UCSD-AML1 (cell line): ENCODE results near the gene PIK3R2.
"Not testable (repeated sequence)": the region's sequence is repeated elsewhere in the genome, so short reads cannot be mapped to it uniquely, and the experiment has no call there.

Experiments used
- DNase-seq: peaks from one replicate; lab custom pipeline; 2025; ENCODE audit not compliant: unreplicated experiment; lab: John Stamatoyannopoulos, UW

PIK3R2 gene

DNA sequence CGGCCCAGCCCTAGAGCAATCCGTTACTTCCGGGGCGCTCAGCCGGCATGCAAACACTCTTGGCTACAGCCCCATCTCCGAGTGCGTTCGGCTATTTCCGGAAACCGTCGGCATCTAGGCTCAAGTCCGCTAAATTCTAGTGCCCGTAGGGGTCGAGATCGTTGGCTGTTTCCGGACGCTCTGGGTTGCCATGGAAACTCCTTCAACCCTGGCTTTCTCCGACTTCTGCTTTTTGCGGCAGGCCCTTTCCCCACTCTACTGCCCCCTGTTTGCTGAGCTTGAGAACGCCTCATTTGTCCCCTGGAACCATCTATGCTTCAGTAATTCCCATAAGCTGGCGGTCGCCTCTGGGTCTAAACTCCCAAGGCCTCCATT is 534 bp upstream of the PIK3R2 start:
- DNase-seq = peak; percentile 97

DNA sequence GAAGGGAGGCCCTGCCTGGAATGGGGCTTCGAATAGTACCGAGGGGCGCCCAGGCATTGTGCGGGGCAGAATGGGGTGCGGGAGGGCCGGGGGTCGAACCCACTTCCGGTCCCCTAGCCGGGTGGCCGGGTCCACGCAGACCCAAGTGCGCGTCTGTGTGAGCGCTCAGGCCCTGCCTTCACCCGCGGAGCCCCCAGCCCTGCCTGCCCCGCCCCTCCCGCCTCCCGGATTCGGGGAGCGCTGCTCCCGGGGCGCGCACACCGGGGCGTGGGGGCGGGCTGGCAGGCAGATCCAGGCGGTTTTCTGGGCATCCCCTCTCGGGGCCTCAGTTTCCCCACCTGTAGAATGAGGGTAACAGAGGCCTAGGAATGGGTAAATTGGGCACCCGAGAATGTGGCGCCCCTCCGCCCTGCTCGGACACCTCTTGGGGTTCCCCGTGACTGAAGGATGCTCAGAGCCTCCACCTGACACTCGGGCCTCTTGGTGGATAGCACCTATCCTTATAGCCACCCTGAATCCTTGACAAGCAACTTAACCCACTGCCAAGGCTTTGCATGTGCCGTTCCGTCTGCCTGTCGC is 682 bp downstream of the PIK3R2 start:
- DNase-seq = peak; percentile 37

DNA sequence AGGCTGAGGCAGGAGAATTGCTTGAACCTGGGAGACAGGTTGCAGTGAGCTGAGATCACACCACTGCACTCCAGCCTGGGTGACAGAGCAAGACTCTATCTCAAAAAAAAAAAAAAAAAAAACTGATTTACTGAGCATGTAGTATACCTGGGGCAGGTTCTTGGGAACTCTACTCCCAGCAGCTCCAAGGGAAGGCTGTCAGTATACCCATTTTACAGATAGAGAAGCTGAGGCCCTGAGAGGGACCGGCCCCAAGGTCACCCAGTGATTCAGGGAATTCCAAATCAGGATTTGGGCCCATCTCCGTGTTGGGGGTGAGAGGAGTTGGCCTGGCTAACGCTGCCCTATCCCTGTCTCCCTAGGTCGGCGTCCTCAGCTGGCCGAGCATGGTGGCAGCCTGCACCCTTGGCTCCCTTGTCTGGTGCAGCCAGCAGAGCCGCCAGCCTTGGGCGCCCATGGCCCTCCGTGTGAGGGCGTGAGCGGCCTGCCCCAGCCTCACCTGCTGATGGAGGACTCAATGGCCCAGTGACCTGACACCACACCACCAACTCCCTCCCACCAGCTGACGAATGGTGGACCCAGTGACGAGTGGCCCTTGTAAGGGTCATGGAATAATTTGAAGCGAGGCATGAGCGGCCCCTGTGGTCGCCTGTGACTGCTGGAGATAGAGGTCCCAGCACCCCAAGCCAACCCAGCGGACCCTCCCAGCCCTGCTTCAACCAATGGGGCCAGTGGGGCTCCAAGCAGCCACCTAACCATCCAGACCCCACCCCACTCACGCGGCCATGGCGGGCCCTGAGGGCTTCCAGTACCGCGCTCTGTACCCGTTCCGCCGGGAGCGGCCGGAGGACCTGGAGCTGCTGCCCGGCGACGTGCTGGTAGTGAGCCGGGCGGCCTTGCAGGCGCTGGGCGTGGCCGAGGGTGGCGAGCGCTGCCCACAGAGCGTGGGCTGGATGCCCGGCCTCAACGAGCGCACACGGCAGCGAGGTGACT is 2.4 kb downstream of the PIK3R2 start:
- no peak for DNase-seq

DNA sequence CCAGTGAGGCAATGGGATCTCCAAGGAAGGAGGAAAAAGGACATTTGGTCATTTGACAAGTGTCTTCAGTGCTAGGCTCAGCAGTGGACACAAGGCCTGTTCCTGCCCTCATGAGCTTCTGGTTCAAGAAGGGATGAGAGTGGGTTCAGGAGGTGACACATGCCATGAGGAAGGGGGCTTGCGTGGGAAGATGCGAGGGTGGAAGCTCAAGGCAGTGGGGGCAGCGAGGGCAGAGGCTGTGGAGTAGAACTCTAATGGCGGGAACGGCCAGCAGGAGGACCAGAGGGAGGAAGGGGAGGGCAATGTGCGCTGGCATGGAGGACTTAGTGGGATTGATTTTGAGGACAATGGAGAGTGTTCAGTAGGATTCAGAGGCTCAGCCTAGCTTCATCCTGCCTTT is 3.3 kb downstream of the PIK3R2 start:
- no peak for DNase-seq

DNA sequence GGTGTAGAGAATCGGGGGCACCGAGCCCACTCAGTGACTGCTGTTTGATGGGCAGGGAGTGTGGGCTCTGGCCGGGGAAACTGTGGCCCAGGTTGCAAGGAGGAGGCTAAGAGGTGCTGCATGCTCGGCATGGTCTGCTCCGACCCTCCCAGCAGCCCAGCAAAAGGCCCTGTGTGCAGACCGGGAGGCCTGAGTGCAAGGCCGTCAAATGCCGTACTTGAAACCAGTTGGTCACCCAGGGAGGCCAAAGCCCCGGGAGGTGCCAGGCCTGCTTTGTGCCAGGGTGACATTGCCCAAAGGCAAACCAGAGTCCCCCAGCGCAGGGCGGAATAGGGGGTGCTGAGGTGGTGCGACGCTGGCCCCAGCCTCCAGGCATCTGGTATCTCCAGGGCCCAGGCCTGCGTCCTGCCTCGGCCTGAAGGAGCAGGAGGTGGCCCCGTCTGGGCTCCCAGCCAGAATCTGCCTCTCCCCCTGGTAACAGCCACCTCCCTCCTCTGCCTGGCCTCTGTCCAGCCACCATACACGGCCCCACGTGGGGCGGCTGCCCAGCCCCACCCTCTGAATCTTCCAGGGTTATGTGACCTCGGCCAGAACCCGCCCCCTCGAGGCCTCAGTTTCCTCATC is 4.0 kb downstream of the PIK3R2 start:
- no peak for DNase-seq

DNA sequence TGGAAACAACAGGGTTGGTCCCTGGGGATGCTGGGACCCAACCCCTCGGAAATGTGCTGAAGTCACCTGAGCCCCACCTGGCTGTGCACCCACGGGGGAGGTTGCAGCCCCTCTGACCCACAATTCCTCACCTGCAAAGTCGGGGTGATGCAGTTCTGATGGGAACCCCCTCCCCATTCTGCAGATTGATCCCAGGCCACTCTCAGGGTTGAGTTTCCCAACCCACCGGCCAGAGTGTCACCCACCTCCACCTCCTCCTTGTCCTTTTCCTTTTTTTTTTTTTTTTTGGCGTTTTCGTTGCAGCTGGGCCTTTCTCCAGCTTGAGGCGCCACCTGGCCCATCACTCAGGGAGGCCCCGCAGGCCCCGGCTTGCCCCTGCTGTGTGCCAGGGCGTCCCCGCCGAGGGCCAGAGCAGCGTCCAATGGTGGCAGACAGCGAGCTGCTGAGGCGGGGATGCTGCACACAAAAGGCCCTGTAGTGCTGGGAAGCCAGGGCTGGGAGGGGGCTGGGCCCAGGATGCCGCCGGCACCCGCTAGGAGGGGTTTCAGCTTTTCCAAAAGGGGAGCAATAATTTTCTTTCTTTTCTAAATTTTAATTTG is 4.6 kb downstream of the PIK3R2 start:
- DNase-seq = no peak

DNA sequence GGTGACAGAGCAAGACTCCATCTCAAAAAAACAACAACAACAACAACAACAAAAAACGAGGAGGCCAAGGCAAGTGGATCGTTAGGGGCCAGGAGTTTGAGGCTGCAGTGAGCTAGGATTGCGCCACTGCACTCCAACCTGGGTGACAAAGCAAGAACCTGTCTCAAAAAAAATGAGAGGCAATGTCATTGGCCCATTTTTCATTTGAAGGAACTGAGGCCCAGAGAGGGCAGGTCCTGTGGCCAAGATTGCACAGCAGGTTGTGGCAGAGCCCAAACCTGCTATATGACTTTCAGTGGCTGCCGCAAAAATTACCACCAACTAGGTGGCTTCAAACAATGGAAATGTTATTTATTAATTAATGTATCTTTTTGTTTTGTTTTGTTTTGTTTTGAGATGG is 5.5 kb downstream of the PIK3R2 start:
- no peak for DNase-seq

DNA sequence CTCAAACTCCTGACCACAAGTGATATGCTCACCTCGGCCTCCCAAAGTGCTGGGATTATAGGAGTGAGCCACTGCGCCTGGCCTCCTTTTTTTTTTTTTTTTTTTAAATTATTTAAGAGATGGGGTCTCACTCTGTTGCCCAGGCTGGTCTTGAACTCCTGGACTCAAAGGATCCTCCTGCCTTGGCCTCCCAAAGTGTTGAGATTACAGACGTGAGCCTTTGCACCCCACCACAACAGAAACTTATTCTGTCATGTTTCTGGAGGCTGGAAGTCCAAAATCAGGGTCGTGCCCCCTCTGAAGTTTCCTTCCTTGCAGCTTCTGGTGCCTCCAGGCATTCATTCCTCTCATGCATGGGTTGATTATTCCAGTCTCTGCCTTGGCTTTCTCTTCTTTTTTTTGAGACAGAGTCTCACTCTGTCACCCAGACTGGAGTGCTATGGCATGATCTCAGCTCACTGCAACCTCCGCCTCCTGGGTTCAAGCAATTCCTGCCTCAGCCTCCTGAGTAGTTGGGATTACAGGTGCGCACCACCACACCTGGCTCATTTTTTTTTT is 6.2 kb downstream of the PIK3R2 start:
- not testable (repeated sequence) for DNase-seq

DNA sequence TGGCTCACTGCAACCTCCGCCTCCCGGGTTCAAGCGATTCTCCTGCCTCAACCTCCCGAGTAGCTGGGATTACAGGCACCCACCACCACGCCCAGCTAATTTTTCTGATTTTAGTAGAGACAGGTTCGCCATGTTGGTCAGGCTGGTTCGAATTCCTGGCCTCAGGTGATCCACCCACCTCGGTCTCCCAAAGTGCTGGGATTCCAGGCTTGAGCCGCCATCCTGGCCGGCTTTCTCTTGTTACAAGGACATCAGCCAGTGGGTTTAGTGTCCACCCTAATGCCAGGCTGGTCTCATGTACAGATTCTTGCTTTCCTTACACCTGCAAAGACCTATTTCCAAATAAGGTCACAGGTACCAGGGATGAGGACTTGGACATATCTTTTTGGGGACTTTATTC is 6.8 kb downstream of the PIK3R2 start:
- no peak for DNase-seq

DNA sequence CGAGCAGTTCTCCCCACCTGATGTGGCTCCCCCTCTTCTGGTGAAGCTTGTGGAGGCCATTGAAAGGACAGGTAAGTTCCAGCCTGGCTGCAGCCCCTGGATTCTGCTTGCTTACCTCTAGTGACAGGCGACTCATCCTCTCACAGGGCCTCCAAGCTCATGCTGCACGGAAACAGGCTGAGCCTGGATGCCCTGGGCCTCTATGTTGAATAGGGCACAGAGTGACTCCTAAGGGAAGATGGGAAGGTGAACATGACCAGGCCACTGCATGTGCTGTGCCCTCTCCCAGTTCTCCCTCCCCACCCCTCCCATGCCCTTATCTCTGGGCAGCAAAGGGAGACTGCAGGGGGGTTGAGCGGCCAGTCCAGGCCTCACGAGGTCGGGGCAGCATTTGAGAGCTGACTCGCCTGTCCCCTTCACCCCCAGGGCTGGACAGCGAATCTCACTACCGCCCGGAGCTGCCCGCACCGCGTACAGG is 7.6 kb downstream of the PIK3R2 start:
- no peak for DNase-seq

DNA sequence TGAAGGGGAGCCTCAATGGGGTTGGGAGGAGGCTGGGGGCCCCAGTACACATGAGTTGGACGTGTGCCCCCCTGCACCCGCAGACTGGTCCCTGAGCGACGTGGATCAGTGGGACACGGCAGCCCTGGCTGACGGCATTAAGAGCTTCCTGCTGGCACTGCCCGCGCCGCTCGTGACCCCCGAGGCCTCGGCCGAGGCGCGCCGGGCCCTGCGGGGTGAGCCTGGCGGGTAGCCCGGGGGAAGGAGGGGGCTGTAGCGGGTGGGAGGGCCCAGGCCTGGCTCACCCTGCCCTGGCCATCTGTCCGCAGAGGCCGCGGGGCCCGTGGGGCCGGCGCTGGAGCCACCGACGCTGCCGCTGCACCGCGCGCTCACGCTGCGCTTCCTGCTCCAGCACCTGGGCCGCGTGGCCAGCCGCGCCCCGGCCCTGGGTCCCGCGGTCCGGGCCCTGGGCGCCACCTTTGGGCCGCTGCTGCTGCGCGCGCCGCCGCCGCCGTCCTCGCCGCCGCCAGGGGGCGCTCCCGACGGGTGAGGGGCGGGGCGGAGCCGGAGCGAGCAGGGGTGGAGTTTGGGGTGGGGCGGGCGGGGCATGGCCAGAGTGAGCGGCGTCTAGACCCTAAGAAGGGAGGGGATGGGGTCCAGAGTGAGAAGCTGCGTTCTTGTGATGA is 8.1 kb downstream of the PIK3R2 start:
- peak; percentile 77 for DNase-seq

DNA sequence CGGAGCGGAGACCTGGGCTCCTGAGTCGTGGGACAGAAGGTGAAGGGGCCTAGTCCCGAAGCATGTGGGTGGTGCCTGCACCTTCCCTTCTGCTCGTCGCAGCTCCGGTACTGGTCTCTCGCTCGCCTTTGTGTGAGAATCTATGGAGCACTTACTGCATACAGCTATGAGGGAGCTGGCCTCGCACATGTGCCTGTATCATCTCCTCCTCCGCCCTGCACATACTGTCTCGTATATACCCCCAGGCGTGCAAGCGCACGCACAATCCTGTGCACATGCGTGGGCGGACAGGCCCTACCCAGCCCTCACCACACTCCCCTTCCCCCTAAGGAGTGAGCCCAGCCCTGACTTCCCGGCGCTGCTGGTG is 8.7 kb downstream of the PIK3R2 start:
- DNase-seq = no peak

DNA sequence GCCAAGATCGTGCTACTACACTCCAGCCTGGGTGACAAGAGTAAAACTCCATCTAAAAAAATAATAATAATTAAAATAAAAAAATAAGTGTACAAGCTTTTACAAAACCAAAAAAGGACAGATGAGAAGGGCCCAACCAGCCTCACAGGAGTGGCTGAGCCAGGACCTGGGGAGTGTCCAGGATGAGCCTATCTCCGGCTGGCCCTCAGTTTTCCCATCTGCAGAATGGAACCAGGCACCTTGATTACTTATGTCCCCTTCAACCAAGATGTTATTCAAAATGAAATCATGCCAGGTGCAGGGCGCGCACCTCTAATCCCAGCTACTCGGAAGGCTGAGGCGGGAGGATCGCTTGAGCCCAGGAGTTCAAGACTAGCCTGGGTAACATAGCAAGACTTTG is 11.1 kb downstream of the PIK3R2 start:
- no peak for DNase-seq

DNA sequence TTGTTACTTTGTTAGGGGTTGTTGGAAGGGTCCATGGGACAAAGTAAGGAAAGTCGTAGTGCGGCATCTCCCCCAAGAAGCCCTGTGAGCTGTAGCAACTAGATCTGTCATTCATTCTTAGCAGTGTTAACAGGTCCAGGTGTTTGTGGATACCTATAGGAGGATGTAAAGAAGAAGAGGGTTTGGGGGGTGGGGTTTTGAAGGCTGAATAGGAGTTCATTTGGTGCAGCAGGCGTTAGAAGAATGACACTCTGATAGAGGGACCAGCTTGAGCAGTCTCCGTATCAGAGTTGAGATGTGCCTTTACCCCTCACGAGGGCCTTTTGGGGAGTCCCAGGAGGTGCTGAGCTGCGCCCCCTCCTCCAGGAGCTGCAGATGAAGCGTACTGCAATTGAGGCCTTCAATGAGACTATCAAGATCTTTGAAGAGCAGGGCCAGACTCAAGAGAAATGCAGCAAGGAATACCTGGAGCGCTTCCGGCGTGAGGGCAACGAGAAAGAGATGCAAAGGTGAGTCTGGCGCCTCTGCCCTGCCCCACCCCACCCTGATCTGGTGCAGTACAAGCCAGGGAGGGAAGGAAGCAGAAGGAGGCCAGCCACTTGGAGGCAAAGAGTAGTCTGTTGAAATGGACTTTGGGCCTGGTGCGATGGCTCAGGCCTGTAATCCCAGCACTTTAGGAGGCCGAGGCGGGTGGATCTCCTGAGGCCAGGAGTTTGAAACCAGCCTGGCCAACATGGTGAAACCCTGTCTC is 13.0 kb downstream of the PIK3R2 start:
- DNase-seq = no peak

DNA sequence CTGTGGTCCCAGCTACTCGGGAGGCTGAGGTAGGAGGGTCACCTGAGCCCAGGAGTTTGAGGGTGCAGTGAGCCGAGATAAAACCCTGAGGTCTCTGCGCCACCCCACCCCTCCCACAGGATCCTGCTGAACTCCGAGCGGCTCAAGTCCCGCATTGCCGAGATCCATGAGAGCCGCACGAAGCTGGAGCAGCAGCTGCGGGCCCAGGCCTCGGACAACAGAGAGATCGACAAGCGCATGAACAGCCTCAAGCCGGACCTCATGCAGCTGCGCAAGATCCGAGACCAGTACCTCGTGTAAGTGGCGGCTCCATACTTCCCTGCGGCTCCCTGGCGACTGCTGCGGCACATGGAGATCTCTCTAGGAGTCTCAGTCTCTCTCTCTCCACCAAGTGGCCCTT is 14.0 kb downstream of the PIK3R2 start:
- DNase-seq = no peak

DNA sequence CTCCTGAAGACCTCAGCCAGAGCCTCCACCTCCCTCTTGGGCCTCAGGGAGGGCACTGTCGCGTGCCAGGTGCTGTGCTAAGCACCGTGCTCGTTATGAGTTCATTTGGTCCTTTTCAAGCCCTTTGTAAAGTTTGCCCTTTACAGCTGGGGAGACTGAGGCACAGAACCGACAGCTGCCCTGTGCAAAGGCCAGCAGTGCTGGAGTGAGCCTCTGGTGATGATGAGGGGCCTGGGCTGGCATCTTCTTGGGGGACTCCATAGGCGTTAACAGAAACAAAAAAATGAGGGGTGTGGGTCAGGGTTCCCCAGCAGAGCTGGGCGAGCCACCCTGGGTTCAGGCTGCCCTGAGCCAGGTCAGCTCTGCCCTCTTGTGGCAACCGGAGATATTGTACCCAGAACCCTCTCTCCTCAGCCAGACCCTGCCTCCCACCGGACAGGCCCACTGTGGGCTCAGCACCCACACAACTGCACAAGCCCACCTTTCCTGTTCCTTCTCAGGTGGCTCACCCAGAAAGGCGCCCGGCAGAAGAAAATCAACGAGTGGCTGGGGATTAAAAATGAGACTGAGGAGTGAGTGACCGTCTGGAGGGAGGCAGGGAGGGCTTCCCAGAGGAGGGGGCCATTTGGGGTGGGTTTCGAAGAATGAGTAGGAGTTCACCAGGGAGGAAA is 15.1 kb downstream of the PIK3R2 start:
- DNase-seq = peak; percentile 46

DNA sequence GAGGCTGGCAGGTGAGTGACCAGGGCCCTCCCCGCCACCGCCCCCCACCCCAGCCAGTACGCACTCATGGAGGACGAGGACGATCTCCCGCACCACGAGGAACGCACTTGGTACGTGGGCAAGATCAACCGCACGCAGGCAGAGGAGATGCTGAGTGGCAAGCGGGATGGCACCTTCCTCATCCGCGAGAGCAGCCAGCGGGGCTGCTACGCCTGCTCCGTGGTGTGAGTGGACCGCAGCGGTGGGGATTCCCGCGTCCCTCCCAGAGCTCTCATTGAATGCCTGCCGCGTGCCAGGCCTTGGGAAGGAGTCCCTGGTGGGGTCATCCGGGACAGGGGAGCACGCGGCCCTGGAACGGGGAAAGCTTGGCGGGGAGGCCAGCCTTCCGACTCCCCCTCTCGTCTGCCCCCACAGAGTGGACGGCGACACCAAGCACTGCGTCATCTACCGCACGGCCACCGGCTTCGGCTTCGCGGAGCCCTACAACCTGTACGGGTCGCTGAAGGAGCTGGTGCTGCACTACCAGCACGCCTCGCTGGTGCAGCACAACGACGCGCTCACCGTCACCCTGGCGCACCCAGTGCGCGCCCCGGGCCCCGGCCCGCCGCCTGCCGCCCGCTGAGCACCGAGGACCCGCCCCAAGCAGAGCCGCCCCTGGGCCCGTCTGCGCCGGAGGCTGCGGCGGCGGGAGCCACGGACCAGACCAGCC is 15.9 kb downstream of the PIK3R2 start:
- no peak for DNase-seq

DNA sequence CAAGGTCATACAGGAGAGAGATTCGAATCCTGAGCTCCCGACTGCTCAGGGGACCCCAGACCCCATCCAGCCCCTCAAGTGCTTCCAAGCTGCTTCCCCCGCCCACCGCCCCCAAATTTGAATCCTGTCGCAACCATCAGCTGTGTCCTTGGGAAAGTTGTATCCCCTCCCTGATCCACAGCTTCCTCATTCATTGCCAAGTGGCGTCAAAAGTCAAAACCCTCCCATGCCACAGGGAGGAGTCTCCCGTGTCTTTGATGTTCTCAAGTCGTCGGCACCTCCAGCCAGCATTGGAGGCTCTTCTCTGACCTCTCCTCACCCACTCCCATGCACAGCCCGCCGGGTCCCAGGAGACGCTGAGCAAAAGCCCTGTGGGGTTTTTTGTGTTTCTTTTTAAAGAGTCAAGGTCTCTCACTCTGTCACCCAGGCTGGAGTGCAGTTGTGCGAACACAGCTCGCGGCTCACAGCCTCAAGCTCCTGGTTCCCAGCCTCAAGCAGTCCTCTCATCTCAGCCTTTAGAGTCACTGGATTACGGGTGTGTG is 17.8 kb downstream of the PIK3R2 start:
- DNase-seq = peak; percentile 22
